ENCODE measurements around the gene CYB561D2.

- TF ChIP-seq CTCF (IDR thresholded peaks at IDR 0.05; ENCODE audit: low read length) (no peak), EZH2 (optimal IDR thresholded peaks at IDR 0.05; ENCODE audit: low read depth, low read length) (no peak)
These were observed 11.7 kb upstream of the CYB561D2 start for GRCh38 chr3:50338965-50339364.

All from MM.1S (cell line).